Left ventricle myocardium inferior (tissue), 1 donor: ENCODE results near the gene SETD7. TPM values are rescaled to one million over a fixed set of nuclear protein-coding genes. Genes with fewer than 3 reads are reported as not detected.

Experiments used
- DNase-seq: peaks from one replicate; pipeline ENCODE4 v3.0.0-alpha.2; 2020
- H3K27ac ChIP-seq: fragments of 200-600 bp; replicated peaks from 2 replicates; pipeline ENCODE4 v1.8.0; 2021
- H3K27me3 ChIP-seq: fragments of 200-600 bp; 2 replicates; pipeline ENCODE4 v1.8.0; 2021; ENCODE audit warnings: low read depth
- H3K36me3 ChIP-seq: fragments of 200-600 bp; 2 replicates; pipeline ENCODE4 v1.8.0; 2021
- H3K4me1 ChIP-seq: fragments of 200-600 bp; 2 replicates; pipeline ENCODE4 v1.8.0; 2021
- H3K4me3 ChIP-seq: fragments of 200-600 bp; 2 replicates; pipeline ENCODE4 v1.8.0; 2021; ENCODE audit warnings: mild to moderate bottlenecking, moderate library complexity
- H3K9me3 ChIP-seq: fragments of 200-600 bp; replicated peaks from 2 replicates; pipeline ENCODE4 v1.8.0; 2021
- intact Hi-C: fragments of 100-400 bp; cut with micrococcal nuclease; formaldehyde crosslinking; loops from one replicate; pipeline ENCODE4 v1.11.0; 2022
- total RNA-seq: library from RNA; stranded (reverse); fragmentation: NEBNext Ultra II Directional; extraction: Animal tissue kit (Norgen Biotek cat#: 25700); gene quantifications from one replicate; pipeline ENCODE4 v1.2.1, GENCODE V29; 2021
- TF ChIP-seq, protein P1 (sequence below): fragments of 200-600 bp; IDR thresholded peaks from 2 replicates; pipeline ENCODE4 v1.8.0; 2021; ENCODE audit warnings: antibody characterized with exemption, mild to moderate bottlenecking, borderline replicate concordance
- donor health status: DM: no; HTN: yes; CAD: no; lungs with severe emphysema.

Gene SETD7
- total RNA-seq, 1 donor from 2014 or later: 50.7 TPM

GRCh38 chr4:139558235-139559088 is 2.4 kb upstream of the SETD7 start:
- Histone ChIP-seq H3K4me3 (no peak overlapping the region), H3K9me3 (no peaks in the 10 kb centered on the region), H3K36me3 (no peaks in the 10 kb centered on the region), H3K27ac (peak overlapping the region; percentile 49), H3K27me3 (no peaks in the 10 kb centered on the region), H3K4me1 (peaks cover 67% of the 10 kb centered on the region)
- intact Hi-C loops: no loop called here
- no peak for DNase-seq
- TF ChIP-seq, protein P1, sequence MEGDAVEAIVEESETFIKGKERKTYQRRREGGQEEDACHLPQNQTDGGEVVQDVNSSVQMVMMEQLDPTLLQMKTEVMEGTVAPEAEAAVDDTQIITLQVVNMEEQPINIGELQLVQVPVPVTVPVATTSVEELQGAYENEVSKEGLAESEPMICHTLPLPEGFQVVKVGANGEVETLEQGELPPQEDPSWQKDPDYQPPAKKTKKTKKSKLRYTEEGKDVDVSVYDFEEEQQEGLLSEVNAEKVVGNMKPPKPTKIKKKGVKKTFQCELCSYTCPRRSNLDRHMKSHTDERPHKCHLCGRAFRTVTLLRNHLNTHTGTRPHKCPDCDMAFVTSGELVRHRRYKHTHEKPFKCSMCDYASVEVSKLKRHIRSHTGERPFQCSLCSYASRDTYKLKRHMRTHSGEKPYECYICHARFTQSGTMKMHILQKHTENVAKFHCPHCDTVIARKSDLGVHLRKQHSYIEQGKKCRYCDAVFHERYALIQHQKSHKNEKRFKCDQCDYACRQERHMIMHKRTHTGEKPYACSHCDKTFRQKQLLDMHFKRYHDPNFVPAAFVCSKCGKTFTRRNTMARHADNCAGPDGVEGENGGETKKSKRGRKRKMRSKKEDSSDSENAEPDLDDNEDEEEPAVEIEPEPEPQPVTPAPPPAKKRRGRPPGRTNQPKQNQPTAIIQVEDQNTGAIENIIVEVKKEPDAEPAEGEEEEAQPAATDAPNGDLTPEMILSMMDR: no peak

DNA sequence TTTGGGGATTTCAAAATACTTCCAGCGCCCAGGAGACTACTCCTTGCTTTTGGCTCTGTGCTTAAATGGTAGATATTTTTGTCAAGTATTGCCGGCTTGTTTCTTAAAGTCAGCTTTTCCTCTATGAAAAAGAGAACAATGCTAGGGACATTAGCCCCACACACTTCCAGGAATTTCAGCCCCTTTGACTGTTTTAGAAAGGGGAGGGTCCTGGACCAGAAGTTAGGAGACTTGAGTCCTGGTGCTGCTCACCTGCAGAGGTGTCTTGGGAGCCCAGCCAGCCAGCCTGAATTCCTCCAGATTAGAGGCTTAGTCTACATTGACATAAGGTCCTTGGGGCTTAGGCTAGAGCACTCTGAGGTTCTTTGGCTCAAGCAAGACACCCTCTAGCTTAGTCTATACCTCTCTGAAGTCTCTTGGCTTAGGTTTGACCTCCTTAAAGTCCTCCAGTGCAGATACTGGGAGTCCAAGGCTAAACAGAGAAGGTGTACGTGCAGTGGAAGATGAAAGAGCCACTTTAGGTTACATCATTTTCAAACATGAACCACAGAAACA is 1.6 kb upstream of the SETD7 start:
- H3K27me3 ChIP-seq: no peaks in the 10 kb centered on the region
- no peaks in the 10 kb centered on the region for H3K36me3 ChIP-seq
- peaks cover 75% of the 10 kb centered on the region for H3K4me1 ChIP-seq
- peak overlapping the region; percentile 92 for H3K4me3 ChIP-seq
- H3K9me3 ChIP-seq: no peaks in the 10 kb centered on the region
- DNase-seq: no peak
- TF ChIP-seq, protein P1: no peak
- peak overlapping the region; percentile 97 for H3K27ac ChIP-seq
- intact Hi-C loops: no loop called here

DNA sequence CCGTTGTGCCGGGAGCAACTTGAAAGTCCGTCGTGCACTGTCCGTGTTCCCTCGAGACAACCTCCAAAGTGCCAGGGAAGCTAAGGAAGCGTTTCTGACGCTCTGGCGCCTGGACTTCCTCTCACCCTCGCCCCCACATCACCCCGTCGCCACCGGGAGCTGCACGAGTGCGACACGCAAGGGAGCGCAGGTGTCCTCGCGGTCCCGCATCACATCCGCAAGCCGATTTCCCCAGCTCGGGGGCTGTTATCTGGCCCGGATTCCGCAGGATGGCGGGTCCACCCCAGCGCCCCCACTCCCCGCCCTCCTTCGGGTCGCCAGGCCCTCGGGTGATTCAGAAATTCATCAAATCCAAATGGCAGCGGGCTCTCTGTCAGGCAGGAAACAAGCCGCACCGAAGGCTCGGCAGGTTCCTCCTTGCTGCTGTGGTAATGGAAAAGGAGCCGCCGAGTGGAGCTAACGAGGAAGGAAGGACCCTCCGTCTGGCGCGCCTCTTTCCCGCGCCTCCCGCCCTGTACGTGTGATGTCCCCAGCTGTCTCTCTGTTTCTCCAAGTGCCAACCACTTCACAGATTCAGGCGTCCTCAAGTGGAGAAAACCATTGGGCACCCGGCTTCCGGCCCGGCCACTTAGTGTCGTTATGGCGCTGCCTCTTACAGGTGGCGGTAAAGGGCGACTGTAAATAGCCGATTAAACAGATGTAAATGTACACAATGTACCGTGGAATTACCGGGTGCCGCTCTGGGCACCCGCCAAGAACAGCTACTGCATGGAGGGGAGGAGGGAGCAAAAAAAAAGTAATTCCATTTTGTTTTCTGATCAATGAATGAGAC is 921 bp upstream of the SETD7 start:
- intact Hi-C loops: no loop called here
- peak overlapping the region; percentile 97 for H3K27ac ChIP-seq

GRCh38 chr4:139555705-139556070 is 331 bp downstream of the SETD7 start:
- TF ChIP-seq, protein P1: no peak
- peak overlapping the region; percentile 92 for H3K4me3 ChIP-seq
- peak overlapping the region; percentile 97 for H3K27ac ChIP-seq
- no peaks in the 10 kb centered on the region for H3K27me3 ChIP-seq
- no peaks in the 10 kb centered on the region for H3K36me3 ChIP-seq
- no peaks in the 10 kb centered on the region for H3K9me3 ChIP-seq
- H3K4me1 ChIP-seq: peaks cover 87% of the 10 kb centered on the region
- DNase-seq: peak; percentile 57
- intact Hi-C loops: no loop called here

More for the DNA sequence above, 921 bp upstream of the SETD7 start:
- Histone ChIP-seq H3K4me3 (peak overlapping the region; percentile 92), H3K9me3 (no peaks in the 10 kb centered on the region), H3K4me1 (peaks cover 82% of the 10 kb centered on the region), H3K27me3 (no peaks in the 10 kb centered on the region), H3K36me3 (no peaks in the 10 kb centered on the region)
- TF ChIP-seq, protein P1: no peak
- DNase-seq: peak; percentile 50

- TF ChIP-seq, protein P1: no peak
- intact Hi-C loops: no loop called here
- Histone ChIP-seq H3K4me1 (peaks cover 87% of the 10 kb centered on the region), H3K36me3 (no peaks in the 10 kb centered on the region), H3K27ac (peak overlapping the region; percentile 97), H3K4me3 (peak overlapping the region; percentile 92), H3K9me3 (no peaks in the 10 kb centered on the region), H3K27me3 (no peaks in the 10 kb centered on the region)
- DNase-seq: peak; percentile 91
These were observed 920 bp downstream of the SETD7 start for GRCh38 chr4:139554893-139555704.
